ENCODE data around the gene CDH12. TPM values are rescaled to one million over a fixed set of nuclear protein-coding genes. Genes with fewer than 3 reads are reported as not detected.

CDH12 gene
- total and polyA plus RNA-seq, 9 donors: 0.05 to 3.4 (median 0.28) TPM; not detected in 4

GRCh38 chr5:22649074-22649473, 204.1 kb downstream of the CDH12 start:
- no peaks in the 10 kb centered on the region for H3K9me3 ChIP-seq
- no peaks in the 10 kb centered on the region for H3K36me3 ChIP-seq
- no peaks in the 10 kb centered on the region for H3K4me1 ChIP-seq (ENCODE audit: insufficient read depth)
- H3K27ac ChIP-seq: no peak overlapping the region
- intact Hi-C loops (cut with DNase I): no loop called here
- no peak overlapping the region for H3K4me3 ChIP-seq
- 44 to 65% (median 54%) methylated on average over 1 of the region's 1 CpG for WGBS, 3 donors
- TF ChIP-seq POLR2A (IDR thresholded peaks at IDR 0.05) (no peak), EP300 (IDR thresholded peaks at IDR 0.05) (no peak), CTCF (IDR thresholded peaks at IDR 0.05) (no peak)
- DNase-seq: no peak
- no peaks in the 10 kb centered on the region for H3K27me3 ChIP-seq

- WGBS, 3 donors: 44 to 71% (median 51%) methylated on average over 1 of the region's 1 CpG
These were observed 208.3 kb downstream of the CDH12 start for GRCh38 chr5:22644859-22645258.

GRCh38 chr5:22643356-22643755, 209.8 kb downstream of the CDH12 start:
- no peaks in the 10 kb centered on the region for H3K4me1 ChIP-seq (ENCODE audit: insufficient read depth)
- 6 to 35% (median 13%) methylated on average over 2 of the region's 2 CpGs for WGBS, 3 donors
- no peaks in the 10 kb centered on the region for H3K9me3 ChIP-seq
- TF ChIP-seq POLR2A (IDR thresholded peaks at IDR 0.05) (no peak), CTCF (IDR thresholded peaks at IDR 0.05) (no peak), EP300 (IDR thresholded peaks at IDR 0.05) (no peak)
- H3K36me3 ChIP-seq: no peaks in the 10 kb centered on the region
- H3K4me3 ChIP-seq: no peak overlapping the region
- H3K27me3 ChIP-seq: no peaks in the 10 kb centered on the region
- DNase-seq: no peak
- intact Hi-C loops (cut with DNase I): no loop called here
- no peak overlapping the region for H3K27ac ChIP-seq

More at GRCh38 chr5:22644859-22645258, 208.3 kb downstream of the CDH12 start:
- H3K27ac ChIP-seq: no peak overlapping the region
- TF ChIP-seq CTCF (IDR thresholded peaks at IDR 0.05): no peak
- no peak for TF ChIP-seq POLR2A (IDR thresholded peaks at IDR 0.05)
- TF ChIP-seq EP300 (IDR thresholded peaks at IDR 0.05): no peak
- H3K4me1 ChIP-seq (ENCODE audit: insufficient read depth): no peaks in the 10 kb centered on the region
- no peak overlapping the region for H3K4me3 ChIP-seq
- DNase-seq: no peak
- H3K36me3 ChIP-seq: no peaks in the 10 kb centered on the region
- intact Hi-C loops (cut with DNase I): no loop called here
- no peaks in the 10 kb centered on the region for H3K27me3 ChIP-seq
- H3K9me3 ChIP-seq: no peaks in the 10 kb centered on the region

- no peak overlapping the region for H3K27ac ChIP-seq
- H3K27me3 ChIP-seq: no peaks in the 10 kb centered on the region
- H3K9me3 ChIP-seq: no peaks in the 10 kb centered on the region
- 62 to 79% (median 63%) methylated on average over 3 of the region's 3 CpGs for WGBS, 3 donors
- H3K4me3 ChIP-seq: no peak overlapping the region
- TF ChIP-seq CTCF (IDR thresholded peaks at IDR 0.05): no peak
- no peak for TF ChIP-seq EP300 (IDR thresholded peaks at IDR 0.05)
- TF ChIP-seq POLR2A (IDR thresholded peaks at IDR 0.05): no peak
- intact Hi-C loops (cut with DNase I): no loop called here
- no peak for DNase-seq
- H3K4me1 ChIP-seq (ENCODE audit: insufficient read depth): no peaks in the 10 kb centered on the region
- no peaks in the 10 kb centered on the region for H3K36me3 ChIP-seq
These were observed 221.5 kb downstream of the CDH12 start for GRCh38 chr5:22631683-22632082.

Measured in ovary (tissue), 9 donors.